Common myeloid progenitor, CD34-positive (primary cell): ENCODE data around the gene NES.

Experiments
- CTCF ChIA-PET: fragments of 350-600 bp; sonication (Branson Sonifier 250); formaldehyde crosslinking; loops from one replicate; lab custom pipeline; 2021; ENCODE audit warnings: antibody characterized with exemption; lab: Charles Lee
- POLR2A ChIA-PET: fragments of 350-600 bp; sonication (Branson Sonifier 250); formaldehyde crosslinking; loops from one replicate; lab custom pipeline; 2021; ENCODE audit warnings: antibody characterized with exemption; lab: Charles Lee
- DNase-seq, 3 donors: peaks; one replicate each; pipeline versions ENCODE4 v3.0.0 to v3.0.0-alpha.2; 2013
- H3K27ac ChIP-seq, 2 experiments: 1 replicate in 1 of 2; 2 replicates in 1 of 2; pipeline ENCODE4 v1.7.0; 2013; ENCODE audit warnings: inconsistent platforms in 2 of 2, low read length in 2 of 2, mild to moderate bottlenecking in 2 of 2, low read depth in 1 of 2, moderate library complexity in 1 of 2; ENCODE audit not compliant: severe bottlenecking in 2 of 2, insufficient read depth in 1 of 2, poor library complexity in 1 of 2
- H3K27me3 ChIP-seq, 5 experiments: replicated peaks in 2 of 5; 1 replicate in 3 of 5; 2 replicates in 2 of 5; pipeline versions ENCODE4 v1.6.1 to v1.7.0; 2013; ENCODE audit warnings: low read length in 4 of 5, mild to moderate bottlenecking in 2 of 5, moderate library complexity in 2 of 5, inconsistent platforms in 1 of 5; ENCODE audit not compliant: insufficient read depth in 5 of 5, control insufficient read depth in 4 of 5
- H3K36me3 ChIP-seq, 4 experiments: 1 replicate in 2 of 4; 2 replicates in 2 of 4; pipeline versions ENCODE4 v1.6.1 to v1.7.0; 2013; ENCODE audit warnings: low read length in 3 of 4, control low read depth in 1 of 4, mild to moderate bottlenecking in 1 of 4; ENCODE audit not compliant: control insufficient read depth in 4 of 4, insufficient read depth in 4 of 4
- H3K4me1 ChIP-seq, 4 experiments: 1 replicate in 3 of 4; 2 replicates in 1 of 4; pipeline versions ENCODE4 v1.6.1 to v1.7.1; 2013; ENCODE audit warnings: low read length in 3 of 4, mild to moderate bottlenecking in 3 of 4, control low read depth in 1 of 4, inconsistent platforms in 1 of 4, moderate library complexity in 1 of 4; ENCODE audit not compliant: control insufficient read depth in 4 of 4, insufficient read depth in 4 of 4; ENCODE audit errors: control extremely low read depth in 1 of 4
- H3K4me3 ChIP-seq, 7 experiments: 1 replicate in 4 of 7; 2 replicates in 3 of 7; pipeline versions ENCODE4 v1.5.1 to v1.7.0; 2013; ENCODE audit warnings: mild to moderate bottlenecking in 7 of 7, low read length in 6 of 7, moderate library complexity in 6 of 7, inconsistent platforms in 2 of 7, low read depth in 2 of 7, control low read depth in 1 of 7; ENCODE audit not compliant: insufficient read depth in 4 of 7, control insufficient read depth in 1 of 7; ENCODE audit errors: extremely low read depth in 1 of 7
- H3K9me3 ChIP-seq, 5 experiments: 1 replicate in 4 of 5; 2 replicates in 1 of 5; pipeline versions ENCODE4 v1.6.1 to v1.7.1; 2013; ENCODE audit warnings: low read length in 4 of 5, mild to moderate bottlenecking in 2 of 5, inconsistent platforms in 1 of 5, low read depth in 1 of 5, moderate library complexity in 1 of 5; ENCODE audit not compliant: control insufficient read depth in 4 of 5, insufficient read depth in 2 of 5; ENCODE audit errors: control extremely low read depth in 1 of 5
- WGBS: methylation state at CpG from one replicate; pipeline ENCODE4 v1.1.5; 2013; ENCODE audit not compliant: insufficient coverage; 5-methylcytosine and 5-hydroxymethylcytosine counted together

NES gene

DNA sequence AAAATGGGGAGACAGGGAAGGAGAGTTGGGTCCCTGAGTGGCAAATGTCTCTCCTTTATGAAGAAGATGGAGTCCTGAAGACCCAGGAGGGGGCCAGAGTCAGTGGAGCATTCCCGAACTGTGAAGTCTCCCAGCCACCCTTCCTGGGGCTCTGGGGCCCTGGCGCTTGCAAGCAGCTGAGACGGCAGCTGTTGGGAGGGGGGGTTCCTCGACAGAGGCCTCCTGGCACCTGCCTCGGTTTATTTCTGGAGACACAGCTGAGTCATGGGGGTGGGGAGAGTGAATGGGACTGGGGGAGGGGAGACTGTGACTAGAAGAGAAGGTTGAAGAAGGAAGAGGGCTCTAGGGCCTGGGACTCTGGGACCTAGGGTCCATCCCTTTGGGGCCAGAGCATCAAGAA lies 14.0 kb downstream of the NES start:
- ChIA-PET POLR2A (no interaction called here), CTCF (interaction anchor here (5.8 to 16.8 kb wide), 3 partner anchors 17 to 63 kb away, joined by 42 to 351 read pairs (median 268); partner anchors contain the start of genes HAPLN2, ISG20L2, METTL25B and NES)
- H3K4me3 ChIP-seq: no peak overlapping the region
- peaks cover 3 to 68% (median 59%) of the 10 kb centered on the region in 4 experiments for H3K4me1 ChIP-seq
- DNase-seq: no peak
- 80% methylated on average over 1 of the region's 5 CpGs for WGBS
- no peaks in the 10 kb centered on the region for H3K36me3 ChIP-seq
- peak overlapping the region in 1 of 2 experiments; percentile 81 for H3K27ac ChIP-seq
- H3K9me3 ChIP-seq: no peaks in the 10 kb centered on the region
- peaks cover 0 to 3% (median 0%) of the 10 kb centered on the region in 5 experiments for H3K27me3 ChIP-seq

DNA sequence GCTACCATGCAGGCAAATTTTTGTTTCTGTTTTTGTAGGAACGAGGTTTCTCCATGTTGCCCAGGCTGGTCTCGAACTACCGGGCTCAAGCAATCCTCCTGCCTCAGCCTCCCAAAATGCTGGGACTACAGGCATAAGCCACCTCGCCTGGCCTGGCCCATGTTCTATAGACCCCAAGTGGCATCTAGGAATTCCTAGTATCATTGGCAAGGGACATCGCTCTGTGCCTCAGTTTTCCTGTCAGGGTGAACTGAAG lies 14.5 kb downstream of the NES start:
- DNase-seq: no peak
- Histone ChIP-seq H3K4me3 (no peak overlapping the region), H3K4me1 (peaks cover 3 to 73% (median 64%) of the 10 kb centered on the region in 4 experiments), H3K27ac (peak overlapping the region in 1 of 2 experiments; percentile 81), H3K9me3 (no peaks in the 10 kb centered on the region), H3K36me3 (no peaks in the 10 kb centered on the region), H3K27me3 (peaks cover 0 to 4% (median 0%) of the 10 kb centered on the region in 5 experiments)
- CTCF ChIA-PET: interaction anchor here (5.8 to 16.8 kb wide), 3 partner anchors 18 to 64 kb away, joined by 42 to 351 read pairs (median 268); partner anchors contain the start of genes HAPLN2, ISG20L2, METTL25B and NES
- POLR2A ChIA-PET: no interaction called here
- 100% methylated on average over 5 of the region's 5 CpGs for WGBS

DNA sequence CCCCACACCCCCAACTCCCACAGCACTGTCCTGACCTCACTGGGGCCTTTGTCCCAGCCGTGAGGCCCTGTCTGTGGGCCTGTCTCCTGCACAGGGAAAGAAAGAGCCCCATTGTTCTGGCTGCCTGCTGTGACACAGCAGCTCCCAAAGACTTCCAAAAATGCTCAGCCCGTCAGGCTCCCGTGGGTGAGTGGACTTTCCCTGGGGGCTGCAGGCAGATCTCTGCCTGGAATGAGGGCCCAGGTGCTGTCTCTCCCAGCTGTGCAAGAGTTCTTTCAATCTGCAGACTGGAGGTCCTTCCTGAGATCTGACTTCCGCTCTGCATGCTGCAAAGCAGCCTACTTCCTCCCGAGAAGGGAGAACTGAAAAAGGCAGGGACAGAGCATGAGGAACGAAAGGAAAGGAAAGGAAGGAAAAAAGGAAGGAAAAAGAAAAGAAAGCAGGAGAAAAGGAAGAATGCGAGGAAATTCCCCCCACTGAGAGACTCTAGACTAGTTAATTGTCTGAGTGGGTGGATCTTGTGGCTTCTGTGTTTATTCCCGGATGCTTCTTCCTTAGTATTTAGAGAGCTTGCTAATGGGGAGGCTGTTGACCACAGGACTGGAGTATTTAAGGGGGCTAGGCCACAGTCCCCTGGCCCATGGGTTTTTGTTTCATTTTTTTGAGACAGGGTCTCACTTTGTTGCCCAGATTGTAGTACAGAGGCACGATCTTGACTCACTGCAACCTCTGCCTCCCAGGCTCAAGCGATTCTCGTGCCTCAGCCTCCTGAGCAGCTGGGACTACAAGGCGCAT lies 15.0 kb downstream of the NES start:
- Histone ChIP-seq H3K4me3 (peak overlapping the region in 2 of 7 experiments; percentile 4 to 30), H3K4me1 (peaks cover 3 to 78% (median 68%) of the 10 kb centered on the region in 4 experiments), H3K27ac (peak overlapping the region in 1 of 2 experiments; percentile 81), H3K36me3 (no peaks in the 10 kb centered on the region), H3K9me3 (no peaks in the 10 kb centered on the region), H3K27me3 (peaks cover 0 to 8% (median 1%) of the 10 kb centered on the region in 5 experiments)
- 52% methylated on average over 11 of the region's 12 CpGs for WGBS
- DNase-seq: no peak
- CTCF ChIA-PET: interaction anchor here (1.2 to 16.8 kb wide), 7 partner anchors 12 to 227 kb away, joined by 3 to 351 read pairs (median 31); partner anchors contain the start of genes BCAN, HAPLN2, ISG20L2 and METTL25B
- POLR2A ChIA-PET: no interaction called here

DNA sequence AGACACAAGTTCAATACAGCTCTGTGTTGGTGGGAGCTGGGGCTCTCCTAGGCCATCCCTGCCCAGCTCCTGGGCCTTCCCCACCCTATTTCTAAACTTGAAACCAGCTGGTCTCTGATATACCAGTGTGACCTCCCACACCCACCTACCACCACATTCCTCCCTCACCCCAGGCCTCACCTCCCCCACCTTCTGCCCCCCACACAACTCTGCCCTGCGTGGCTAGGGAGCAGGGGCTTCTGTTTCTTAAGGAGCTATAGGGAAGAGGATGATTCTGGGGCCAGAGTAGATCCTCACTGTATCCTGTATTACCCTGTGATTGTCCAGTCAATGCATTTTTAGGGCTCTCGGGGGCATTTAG lies 16.5 kb downstream of the NES start:
- H3K27ac ChIP-seq: peak overlapping the region in 1 of 2 experiments; percentile 81
- 50% methylated on average over 2 of the region's 2 CpGs for WGBS
- peaks cover 3 to 89% (median 79%) of the 10 kb centered on the region in 4 experiments for H3K4me1 ChIP-seq
- H3K27me3 ChIP-seq: peaks cover 0 to 23% (median 12%) of the 10 kb centered on the region in 5 experiments
- H3K4me3 ChIP-seq: peak overlapping the region in 2 of 7 experiments; percentile 30 to 57
- H3K36me3 ChIP-seq: no peaks in the 10 kb centered on the region
- POLR2A ChIA-PET: interaction anchor here (0.6 to 1.3 kb wide), 5 partner anchors 15 to 160 kb away, joined by 3 to 4 read pairs (median 3); partner anchors contain the start of genes CRABP2, MEF2D and PRCC
- no peak for DNase-seq
- CTCF ChIA-PET: interaction anchor here (0.5 to 16.8 kb wide), 13 partner anchors 10 to 1409 kb away, joined by 3 to 351 read pairs (median 4); partner anchors contain the start of genes BCAN, HAPLN2, ISG20L2 and METTL25B
- no peaks in the 10 kb centered on the region for H3K9me3 ChIP-seq

DNA sequence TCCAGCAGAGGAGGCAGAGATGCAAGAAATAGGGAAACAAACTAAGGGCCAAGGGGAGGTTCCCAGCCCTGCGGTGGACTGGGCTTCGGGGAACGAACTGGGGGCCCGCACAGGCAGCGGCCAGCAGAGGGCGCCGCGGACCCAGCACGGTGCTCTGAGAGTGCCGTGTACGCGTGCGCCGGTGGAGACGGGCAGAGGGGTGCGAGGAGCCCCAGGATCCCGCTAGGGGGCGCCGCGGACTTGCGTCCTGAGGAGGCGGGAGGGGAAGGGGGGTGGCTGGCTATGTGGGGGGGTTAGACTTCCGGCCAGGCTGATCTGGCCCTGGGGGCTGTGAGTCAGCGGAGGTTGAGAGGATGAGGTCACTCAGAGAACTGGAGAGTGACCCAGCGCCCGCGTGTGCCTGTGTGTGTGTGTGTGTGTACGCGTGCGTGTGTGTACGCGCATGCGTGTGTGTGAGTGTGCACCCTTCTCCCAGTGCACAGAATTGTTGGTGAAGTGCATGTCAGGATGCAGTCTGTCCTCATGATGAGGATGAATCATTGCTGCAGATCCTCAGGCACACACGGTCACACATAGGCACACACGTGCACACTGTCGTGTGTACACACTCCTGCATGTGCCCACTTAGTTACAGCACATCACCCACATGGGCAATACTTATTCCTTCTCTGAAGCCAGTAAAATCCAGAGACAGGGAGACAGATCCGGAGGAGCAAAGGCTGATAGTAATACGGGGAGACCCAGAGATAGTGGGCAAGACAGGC lies 17.0 kb downstream of the NES start:
- no peaks in the 10 kb centered on the region for H3K36me3 ChIP-seq
- H3K9me3 ChIP-seq: no peaks in the 10 kb centered on the region
- POLR2A ChIA-PET: interaction anchor here (0.6 to 1.3 kb wide), 5 partner anchors 16 to 159 kb away, joined by 3 to 4 read pairs (median 3); partner anchors contain the start of genes CRABP2, MEF2D and PRCC
- H3K27me3 ChIP-seq: peaks cover 0 to 26% (median 16%) of the 10 kb centered on the region in 5 experiments
- H3K27ac ChIP-seq: peak overlapping the region in 1 of 2 experiments; percentile 81
- H3K4me3 ChIP-seq: peak overlapping the region in 3 of 7 experiments; percentile 25 to 31 (median 26)
- CTCF ChIA-PET: interaction anchor here (0.5 to 16.8 kb wide), 16 partner anchors 10 to 1408 kb away, joined by 3 to 351 read pairs (median 5); partner anchors contain the start of genes BCAN, CRABP2, HAPLN2 and ISG20L2
- 38% methylated on average over 17 of the region's 38 CpGs for WGBS
- peak; percentile 92 to 96 (median 95) for DNase-seq
- peaks cover 3 to 87% (median 76%) of the 10 kb centered on the region in 4 experiments for H3K4me1 ChIP-seq

DNA sequence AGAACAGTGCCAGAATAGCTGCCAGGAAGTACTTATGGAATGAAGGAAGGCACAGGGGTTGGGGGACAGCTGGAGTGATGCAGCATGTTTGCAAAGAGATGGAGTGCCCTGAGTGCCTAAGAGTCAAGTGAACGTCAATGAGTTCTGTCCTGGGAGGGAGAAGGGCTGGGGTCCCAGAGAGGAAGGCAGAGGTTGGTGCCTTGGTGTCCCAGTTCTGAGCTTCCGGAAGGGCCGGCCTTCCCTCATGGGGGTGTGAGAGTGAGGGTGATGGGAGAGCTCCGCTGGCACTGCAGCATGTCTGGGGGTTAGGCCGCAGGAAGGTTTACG lies 17.6 kb downstream of the NES start:
- H3K27ac ChIP-seq: peak overlapping the region in 1 of 2 experiments; percentile 31
- WGBS: 36% methylated on average over 6 of the region's 6 CpGs
- ChIA-PET POLR2A (no interaction called here), CTCF (interaction anchor here (0.7 to 16.8 kb wide), 10 partner anchors 9 to 126 kb away, joined by 3 to 351 read pairs (median 18); partner anchors contain the start of genes BCAN, CRABP2, HAPLN2 and ISG20L2)
- peak in 1 of 3 donors; percentile 10 for DNase-seq
- H3K27me3 ChIP-seq: peaks cover 0 to 31% (median 20%) of the 10 kb centered on the region in 5 experiments
- peaks cover 3 to 83% (median 71%) of the 10 kb centered on the region in 4 experiments for H3K4me1 ChIP-seq
- no peaks in the 10 kb centered on the region for H3K36me3 ChIP-seq
- H3K4me3 ChIP-seq: peak overlapping the region in 3 of 7 experiments; percentile 25 to 31 (median 26)
- no peaks in the 10 kb centered on the region for H3K9me3 ChIP-seq
